A549 (cell line): ENCODE measurements around the gene PSAT1. TPM values are rescaled to one million over a fixed set of nuclear protein-coding genes. Genes with fewer than 3 reads are reported as not detected.

Experiments used
- ATAC-seq, 2 experiments: fragments of 200-7000 bp in 1 of 2; fragments of >200 bp in 1 of 2; cut with Nextera tagmentation in 1 of 2; cut with Tn5 transposase in 1 of 2; 3 replicates each; pipeline versions ENCODE4 v1.8.0 to v1.9.1; 2018 to 2020; ENCODE audit warnings: mild to moderate bottlenecking in 1 of 2, moderate library complexity in 1 of 2
- CTCF ChIA-PET: fragments of 300-600 bp; sonication (Branson Sonifier 250); formaldehyde crosslinking; extraction: SDS; loops from one replicate; lab custom pipeline; 2021; ENCODE audit warnings: antibody characterized with exemption, inconsistent platforms; lab: Yijun Ruan, JAX
- POLR2A ChIA-PET: fragments of 350-600 bp; formaldehyde crosslinking; extraction: SDS; loops from one replicate; lab custom pipeline; 2021; ENCODE audit warnings: antibody characterized with exemption, inconsistent platforms; lab: Yijun Ruan, JAX
- DNase-seq, 2 experiments: peaks; one replicate each; pipeline versions ENCODE4 v3.0.0 to v3.0.0-alpha.2; 2011 to 2016; ENCODE audit warnings: low read depth in 1 of 2, low spot score in 1 of 2
- FAIRE-seq: peaks from 2 replicates; lab custom pipeline; 2011; peaks lifted over from hg19 to GRCh38; lab: Jason Lieb, UNC
- H3K27ac ChIP-seq, 2 experiments: fragments of >200 bp; sonication (Bioruptor Twin); formaldehyde crosslinking; 3 replicates each; pipeline ENCODE4 v1.5.1; 2016 to 2017
- H3K4me1 ChIP-seq: fragments of >200 bp; sonication (Bioruptor Twin); formaldehyde crosslinking; 3 replicates; pipeline ENCODE4 v1.6.1; 2016
- H3K4me2 ChIP-seq: fragments of >200 bp; sonication (Bioruptor Twin); formaldehyde crosslinking; 3 replicates; pipeline ENCODE4 v1.6.1; 2016
- H3K4me3 ChIP-seq: fragments of >200 bp; sonication (Bioruptor Twin); formaldehyde crosslinking; 3 replicates; pipeline ENCODE4 v1.5.1; 2016
- H3K9me3 ChIP-seq: fragments of >200 bp; sonication (Bioruptor Twin); formaldehyde crosslinking; 3 replicates; pipeline ENCODE4 v1.6.1; 2016
- E2F6 ChIP-seq: IDR thresholded peaks from 2 replicates; pipeline ENCODE4 v1.6.1; 2012; ENCODE audit warnings: low read depth, borderline replicate concordance
- ELK1 ChIP-seq: fragments of 150-350 bp; IDR thresholded peaks from 2 replicates; pipeline ENCODE4 v1.6.1; 2014; ENCODE audit warnings: low read depth, mild to moderate bottlenecking, low read length
- EP300 ChIP-seq, 2 experiments: fragments of >200 bp; sonication (Bioruptor Twin); formaldehyde crosslinking; IDR thresholded peaks; 2 replicates in 1 of 2; 3 replicates in 1 of 2; pipeline ENCODE4 v1.6.1; 2016 to 2017
- GATA3 ChIP-seq: IDR thresholded peaks from 2 replicates; pipeline ENCODE4 v1.6.1; 2012; ENCODE audit warnings: borderline replicate concordance
- HMGXB4 ChIP-seq: fragments of 250-450 bp; sonication (Bioruptor Pico); IDR thresholded peaks from 2 replicates; pipeline ENCODE4 v1.5.0; 2021; ENCODE audit warnings: mild to moderate bottlenecking, moderate library complexity, borderline replicate concordance
- HOXB13 ChIP-seq: fragments of 250-450 bp; sonication (Bioruptor Pico); IDR thresholded peaks from 2 replicates; pipeline ENCODE4 v1.5.0; 2020; ENCODE audit warnings: low read depth, mild to moderate bottlenecking, moderate library complexity
- JUNB ChIP-seq: fragments of >200 bp; sonication (Bioruptor Twin); formaldehyde crosslinking; IDR thresholded peaks from 2 replicates; pipeline ENCODE4 v1.6.1; 2016
- KDM5A ChIP-seq: fragments of 200-600 bp; sonication (generic); IDR thresholded peaks from 2 replicates; pipeline ENCODE4 v1.6.1; 2016; ENCODE audit warnings: antibody characterized with exemption, mild to moderate bottlenecking
- MAFK ChIP-seq: fragments of 450-650 bp; IDR thresholded peaks from 2 replicates; pipeline ENCODE4 v1.6.1; 2014; ENCODE audit not compliant: partially characterized antibody
- NFE2L2 ChIP-seq: fragments of 150-350 bp; conservative IDR thresholded peaks from 2 replicates; pipeline ENCODE4 v1.6.1; 2014; ENCODE audit warnings: low read length
- RAD21 ChIP-seq, 2 experiments: fragments of >200 bp in 1 of 2; sonication (Bioruptor Twin) in 1 of 2; formaldehyde crosslinking in 1 of 2; IDR thresholded peaks in 1 of 2; conservative IDR thresholded peaks in 1 of 2; 2 replicates in 1 of 2; 3 replicates in 1 of 2; pipeline ENCODE4 v1.6.1; 2012 to 2018; ENCODE audit warnings: inconsistent platforms in 1 of 2
- REST ChIP-seq: fragments of 200-600 bp; sonication (generic); IDR thresholded peaks from 2 replicates; pipeline ENCODE4 v1.6.1; 2016; ENCODE audit warnings: antibody characterized with exemption, mild to moderate bottlenecking, moderate library complexity
- RFX5 ChIP-seq: fragments of 450-650 bp; IDR thresholded peaks from 2 replicates; pipeline ENCODE4 v1.7.1; 2014; ENCODE audit warnings: antibody characterized with exemption, mild to moderate bottlenecking, moderate library complexity
- ZC3H11A ChIP-seq: fragments of 450-650 bp; IDR thresholded peaks from 2 replicates; pipeline ENCODE4 v1.6.1; 2014; ENCODE audit warnings: antibody characterized with exemption, mild to moderate bottlenecking
- ZFP36 ChIP-seq: fragments of 450-650 bp; IDR thresholded peaks from 2 replicates; pipeline ENCODE4 v1.6.1; 2014; ENCODE audit warnings: borderline replicate concordance; ENCODE audit not compliant: partially characterized antibody
- WGBS: methylation state at CpG from one replicate; pipeline ENCODE4 v1.1.6; 2017; ENCODE audit errors: missing lambda C conversion rate; 5-methylcytosine and 5-hydroxymethylcytosine counted together
- polyA plus RNA-seq, 4 experiments: library from polyadenylated mRNA; depleted of rRNA in 3 of 4; stranded (reverse); fragments of >200 nt; fragmentation: RNase III in 1 of 4; extraction: RNeasy Plus Mini Kit Qiagen cat#74134 plus additional on column Dnase treatment in 1 of 4; gene quantifications; 2 replicates in 3 of 4; 3 replicates in 1 of 4; pipeline ENCODE4 v1.2.3, GENCODE V29; 2011 to 2017

Gene PSAT1
- polyA plus RNA-seq, 2 of the 4 experiments (the other 2 are of a cell fraction): 200 to 529 TPM

- Histone ChIP-seq H3K4me2 (no peak overlapping the region), H3K4me1 (no peaks in the 10 kb centered on the region), H3K4me3 (no peak overlapping the region), H3K27ac (no peak overlapping the region), H3K9me3 (no peaks in the 10 kb centered on the region)
- ATAC-seq (no peak), DNase-seq (no peak), FAIRE-seq (no peak)
- TF ChIP-seq JUNB: no peak
- no peak for TF ChIP-seq NFE2L2
- no peak for TF ChIP-seq HOXB13 (CRISPR knock-in tag)
- TF ChIP-seq ELK1: no peak
- no peak for TF ChIP-seq E2F6
- TF ChIP-seq ZC3H11A: no peak
- no peak for TF ChIP-seq EP300 (IDR thresholded peaks at IDR 0.05)
- TF ChIP-seq MAFK: no peak
- no peak for TF ChIP-seq ZFP36
- TF ChIP-seq RAD21 (conservative IDR thresholded peaks at IDR 0.05 in 1 of 2, IDR thresholded peaks at IDR 0.05 in 1 of 2): no peak
- no peak for TF ChIP-seq RFX5
- TF ChIP-seq HMGXB4: no peak
- TF ChIP-seq REST: no peak
- no peak for TF ChIP-seq KDM5A
- no peak for TF ChIP-seq GATA3
- CTCF ChIA-PET: interaction anchor here (1.4 to 4.4 kb wide), 2 partner anchors 14 to 67 kb away, joined by 6 to 29 read pairs; no protein-coding TSS in a partner anchor
- POLR2A ChIA-PET: no interaction called here
- 65% methylated on average over 7 of the region's 7 CpGs for WGBS
These were observed 75.1 kb downstream of the PSAT1 start for GRCh38 chr9:78371981-78372380.

Other genes starting within 250 kb of the PSAT1 start
- gene CEP78, start 61.0 kb upstream of the PSAT1 start, polyA plus RNA-seq (2011; rRNA removed): 22.0 and 28.9 TPM in 2 replicates
- 16.0 to 18.2 TPM (median 16.5 TPM) in 3 replicates for gene CEP78, start 61.0 kb upstream of the PSAT1 start, polyA plus RNA-seq (2017; fragmentation: RNase III; extraction: RNeasy Plus Mini Kit Qiagen cat#74134 plus additional on column Dnase treatment)